ENCODE measurements around the gene THPO.

Gene THPO

DNA sequence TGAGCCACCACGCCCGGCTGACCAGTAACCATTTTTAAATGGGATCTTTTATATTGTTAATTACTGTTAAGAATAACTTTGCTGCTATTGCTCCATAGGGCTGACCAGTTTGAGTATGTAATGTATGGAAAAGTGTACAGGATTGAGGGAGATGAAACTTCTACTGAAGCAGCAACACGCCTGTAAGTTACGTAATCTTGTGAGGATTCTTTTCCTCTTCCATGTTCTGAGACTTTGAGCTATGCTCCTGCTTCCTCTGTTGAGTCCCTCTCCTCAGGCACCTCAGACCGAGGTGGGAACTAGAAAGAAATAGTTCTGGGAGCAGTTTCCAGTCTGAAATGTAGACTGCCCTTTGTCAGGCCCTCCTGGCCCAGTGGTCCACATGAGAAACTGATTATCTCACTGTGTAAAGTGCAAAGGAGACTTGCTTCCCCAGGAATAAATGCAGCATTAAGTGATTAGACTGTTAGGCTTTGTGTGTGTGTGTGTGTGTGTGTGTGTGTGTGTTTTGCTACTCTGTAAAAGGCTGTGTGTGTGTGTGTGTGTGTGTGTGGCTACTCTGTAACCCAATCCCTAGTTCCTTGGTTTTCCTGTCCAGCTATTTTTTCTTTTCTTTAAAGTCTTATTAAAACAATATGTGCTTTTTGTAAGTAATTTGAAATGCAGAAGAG is 11.3 kb downstream of the THPO start:
- Histone ChIP-seq H3K27ac (ENCODE audit: low read depth, low read length) (no peak overlapping the region), H4K20me1 (ENCODE audit: low read depth, low read length) (no peaks in the 10 kb centered on the region; the same call in 1 of the 2 replicates), H3K4me2 (ENCODE audit: low read depth, low read length, poor library complexity, severe bottlenecking) (no peak overlapping the region)

DNA sequence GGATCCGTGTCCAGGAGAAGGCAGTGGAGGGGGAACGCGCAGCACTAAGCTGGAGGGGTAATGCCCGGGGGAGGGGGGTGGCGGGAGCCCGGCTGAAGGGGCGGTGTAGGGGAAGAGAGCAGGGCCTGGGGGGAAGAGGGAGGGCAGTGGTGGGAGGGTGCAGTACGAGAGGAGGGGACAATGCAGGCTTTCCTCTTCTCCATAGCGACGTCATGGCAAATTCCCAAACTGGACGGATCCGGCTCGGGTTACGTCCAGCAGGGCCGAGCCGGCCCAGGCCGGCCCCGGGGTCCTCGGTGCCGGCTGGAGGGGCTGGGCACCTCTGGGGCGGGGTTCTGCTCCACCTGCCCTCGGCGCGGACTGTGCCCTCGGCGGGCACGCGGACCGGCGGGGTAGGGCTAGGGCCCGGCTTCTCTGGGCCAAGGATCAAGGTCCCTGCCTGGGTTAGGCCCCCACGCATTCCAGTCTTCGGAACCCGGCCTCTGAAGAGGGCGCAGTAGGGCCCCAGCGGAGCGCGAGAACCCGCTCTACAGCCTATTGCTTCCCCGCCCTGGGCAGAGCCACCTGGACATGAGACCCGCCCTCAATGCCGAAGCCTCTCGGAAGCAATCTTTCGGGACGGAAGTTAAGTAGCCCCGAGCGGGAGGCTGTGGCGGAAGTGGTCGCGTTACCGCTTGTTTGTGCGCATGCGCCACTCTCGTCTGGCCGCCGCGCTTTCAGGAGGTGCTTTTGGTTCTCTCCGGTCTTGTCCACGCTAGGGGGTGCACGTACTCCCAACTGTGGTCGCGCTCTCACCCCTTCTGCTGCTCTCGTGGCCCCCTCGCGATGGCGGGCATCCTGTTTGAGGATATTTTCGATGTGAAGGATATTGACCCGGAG is 15.1 kb downstream of the THPO start:
- Histone ChIP-seq H3K36me3 (ENCODE audit: low read length) (peaks cover 12% of the 10 kb centered on the region; the same call in 1 of the 2 replicates), H3K27me3 (ENCODE audit: low read length) (no peaks in the 10 kb centered on the region), H4K20me1 (ENCODE audit: low read depth, low read length) (no peaks in the 10 kb centered on the region; the same call in 1 of the 2 replicates), H3K4me2 (ENCODE audit: low read depth, low read length, poor library complexity, severe bottlenecking) (peak overlapping the region; percentile 85), H3K9ac (ENCODE audit: low read length) (peak overlapping the region; percentile 75), H3K79me2 (ENCODE audit: insufficient read depth, low read length) (peaks cover 20% of the 10 kb centered on the region), H3K27ac (ENCODE audit: low read depth, low read length) (peak overlapping the region; percentile 83), H3F3A (ENCODE audit: insufficient read depth) (no peaks in the 10 kb centered on the region), H3K4me3 (ENCODE audit: insufficient read depth, low read length, poor library complexity, severe bottlenecking) (peak overlapping the region; percentile 84), H3K9me3 (ENCODE audit: insufficient read depth, low read length) (no peaks in the 10 kb centered on the region), H2AFZ (ENCODE audit: low read depth, low read length, severe bottlenecking) (peak overlapping the region; percentile 89), H3K9me2 (replicated peaks; ENCODE audit: insufficient read depth, low read length) (no peaks in the 10 kb centered on the region)
- TF ChIP-seq, protein P1, sequence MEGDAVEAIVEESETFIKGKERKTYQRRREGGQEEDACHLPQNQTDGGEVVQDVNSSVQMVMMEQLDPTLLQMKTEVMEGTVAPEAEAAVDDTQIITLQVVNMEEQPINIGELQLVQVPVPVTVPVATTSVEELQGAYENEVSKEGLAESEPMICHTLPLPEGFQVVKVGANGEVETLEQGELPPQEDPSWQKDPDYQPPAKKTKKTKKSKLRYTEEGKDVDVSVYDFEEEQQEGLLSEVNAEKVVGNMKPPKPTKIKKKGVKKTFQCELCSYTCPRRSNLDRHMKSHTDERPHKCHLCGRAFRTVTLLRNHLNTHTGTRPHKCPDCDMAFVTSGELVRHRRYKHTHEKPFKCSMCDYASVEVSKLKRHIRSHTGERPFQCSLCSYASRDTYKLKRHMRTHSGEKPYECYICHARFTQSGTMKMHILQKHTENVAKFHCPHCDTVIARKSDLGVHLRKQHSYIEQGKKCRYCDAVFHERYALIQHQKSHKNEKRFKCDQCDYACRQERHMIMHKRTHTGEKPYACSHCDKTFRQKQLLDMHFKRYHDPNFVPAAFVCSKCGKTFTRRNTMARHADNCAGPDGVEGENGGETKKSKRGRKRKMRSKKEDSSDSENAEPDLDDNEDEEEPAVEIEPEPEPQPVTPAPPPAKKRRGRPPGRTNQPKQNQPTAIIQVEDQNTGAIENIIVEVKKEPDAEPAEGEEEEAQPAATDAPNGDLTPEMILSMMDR (IDR thresholded peaks at IDR 0.05; ENCODE audit: insufficient read depth, low read length, poor library complexity, severe bottlenecking): peak; percentile 36
- TF ChIP-seq EZH2phosphoT487 (conservative IDR thresholded peaks at IDR 0.05; ENCODE audit: low read length): no peak

More for the DNA sequence above, 11.3 kb downstream of the THPO start:
- H3K36me3 ChIP-seq (ENCODE audit: low read length): peaks cover 12% of the 10 kb centered on the region; the same call in 1 of the 2 replicates
- no peak overlapping the region for H2AFZ ChIP-seq (ENCODE audit: low read depth, low read length, severe bottlenecking)
- H3K79me2 ChIP-seq (ENCODE audit: insufficient read depth, low read length): peaks cover 20% of the 10 kb centered on the region
- peaks cover 6% of the 10 kb centered on the region for H3F3A ChIP-seq (ENCODE audit: insufficient read depth)
- no peak overlapping the region for H3K9ac ChIP-seq (ENCODE audit: low read length)
- no peaks in the 10 kb centered on the region for H3K27me3 ChIP-seq (ENCODE audit: low read length)
- H3K4me3 ChIP-seq (ENCODE audit: insufficient read depth, low read length, poor library complexity, severe bottlenecking): no peak overlapping the region
- no peaks in the 10 kb centered on the region for H3K9me3 ChIP-seq (ENCODE audit: insufficient read depth, low read length)
- no peaks in the 10 kb centered on the region for H3K9me2 ChIP-seq (replicated peaks; ENCODE audit: insufficient read depth, low read length)
- TF ChIP-seq, protein P1 (IDR thresholded peaks at IDR 0.05; ENCODE audit: insufficient read depth, low read length, poor library complexity, severe bottlenecking): no peak
- TF ChIP-seq EZH2phosphoT487 (conservative IDR thresholded peaks at IDR 0.05; ENCODE audit: low read length): no peak

DNA sequence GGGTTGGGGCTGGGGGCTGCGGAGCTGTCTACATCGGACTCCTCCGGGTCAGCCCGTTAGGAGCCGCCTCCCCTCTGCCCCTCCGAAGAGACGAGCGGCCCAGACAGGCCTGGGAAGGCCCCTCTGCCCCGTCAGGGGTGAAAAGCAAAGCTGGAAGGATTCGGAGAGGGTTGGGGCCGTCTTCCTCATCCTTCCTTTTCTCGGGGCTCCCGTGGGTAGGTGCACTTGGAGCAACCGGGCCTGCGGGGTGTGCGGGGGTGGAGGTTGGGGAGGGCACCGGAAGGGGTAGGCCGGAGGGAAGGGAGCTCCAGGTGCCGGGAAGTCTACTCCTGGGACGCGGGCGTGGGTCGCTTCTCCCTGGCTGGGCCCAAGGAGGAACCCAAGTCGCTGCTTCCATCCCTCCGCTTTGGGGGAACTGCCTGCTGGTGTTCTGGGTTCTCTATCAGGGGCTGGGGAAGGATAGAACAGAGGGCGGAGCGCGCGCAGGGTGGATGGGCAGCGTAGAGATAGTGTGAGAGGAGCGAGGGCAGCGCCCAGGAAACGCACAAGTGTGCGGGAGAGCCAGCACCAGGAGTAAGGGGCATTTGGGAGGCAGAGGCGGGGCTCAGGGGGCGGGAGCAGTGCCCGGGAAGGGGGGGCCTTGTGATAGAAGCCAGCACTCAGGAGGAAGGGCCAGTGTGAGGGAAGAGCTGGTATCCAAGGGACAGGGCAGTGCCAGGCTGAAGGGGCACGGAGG is 15.9 kb downstream of the THPO start:
- no peaks in the 10 kb centered on the region for H3F3A ChIP-seq (ENCODE audit: insufficient read depth)
- H2AFZ ChIP-seq (ENCODE audit: low read depth, low read length, severe bottlenecking): peak overlapping the region; percentile 89
- peak overlapping the region; percentile 75 for H3K9ac ChIP-seq (ENCODE audit: low read length)
- no peaks in the 10 kb centered on the region; the same call in 1 of the 2 replicates for H4K20me1 ChIP-seq (ENCODE audit: low read depth, low read length)
- no peaks in the 10 kb centered on the region for H3K9me2 ChIP-seq (replicated peaks; ENCODE audit: insufficient read depth, low read length)
- H3K4me3 ChIP-seq (ENCODE audit: insufficient read depth, low read length, poor library complexity, severe bottlenecking): peak overlapping the region; percentile 71
- H3K4me2 ChIP-seq (ENCODE audit: low read depth, low read length, poor library complexity, severe bottlenecking): peak overlapping the region; percentile 85
- no peaks in the 10 kb centered on the region for H3K27me3 ChIP-seq (ENCODE audit: low read length)
- H3K27ac ChIP-seq (ENCODE audit: low read depth, low read length): peak overlapping the region; percentile 83
- H3K36me3 ChIP-seq (ENCODE audit: low read length): peaks cover 11% of the 10 kb centered on the region; the same call in 1 of the 2 replicates
- H3K79me2 ChIP-seq (ENCODE audit: insufficient read depth, low read length): peaks cover 20% of the 10 kb centered on the region
- no peaks in the 10 kb centered on the region for H3K9me3 ChIP-seq (ENCODE audit: insufficient read depth, low read length)
- no peak for TF ChIP-seq EZH2phosphoT487 (conservative IDR thresholded peaks at IDR 0.05; ENCODE audit: low read length)
- TF ChIP-seq, protein P1 (IDR thresholded peaks at IDR 0.05; ENCODE audit: insufficient read depth, low read length, poor library complexity, severe bottlenecking): no peak

Measured in SU-DHL-6 (cell line).